ENCODE data around the gene ARID1A.

Gene ARID1A

GRCh38 chr1:26730695-26731094 is 34.9 kb downstream of the ARID1A start:
- no peaks in the 10 kb centered on the region for H3K27me3 ChIP-seq (ENCODE audit: insufficient read depth, low read length, poor library complexity)
- H3K27ac ChIP-seq (ENCODE audit: low read length), result no peak overlapping the region
- H3K9ac ChIP-seq (ENCODE audit: low read depth, low read length), result no peak overlapping the region
- H4K20me1 ChIP-seq (ENCODE audit: insufficient read depth, low read length), result peaks cover 81% of the 10 kb centered on the region
- DNase-seq (no peak), ATAC-seq (ENCODE audit: insufficient read depth, low read depth) (no peak)
- TF ChIP-seq CTCF (IDR thresholded peaks at IDR 0.05; ENCODE audit: borderline replicate concordance, extremely low read depth, low read length, poor library complexity, severe bottlenecking), result no peak
- TF ChIP-seq EZH2 (IDR thresholded peaks at IDR 0.05; ENCODE audit: borderline replicate concordance, low read depth, low read length, severe bottlenecking), result no peak
- no peaks in the 10 kb centered on the region for H3K9me3 ChIP-seq (ENCODE audit: insufficient read depth, low read length, severe bottlenecking)
- no peaks in the 10 kb centered on the region for H3K4me1 ChIP-seq (ENCODE audit: insufficient read depth, low read length)
- peaks cover 93% of the 10 kb centered on the region for H3K36me3 ChIP-seq (ENCODE audit: insufficient read depth, low read length)
- no peak overlapping the region for H2AFZ ChIP-seq (ENCODE audit: low read depth, low read length)
- H3K4me2 ChIP-seq (ENCODE audit: insufficient read depth, low read length), result no peak overlapping the region
- H3K4me3 ChIP-seq (ENCODE audit: low read depth in 1 of 2, low read length in 2 of 2), result no peak overlapping the region
- H3K79me2 ChIP-seq (ENCODE audit: insufficient read depth, low read length), result peaks cover 99% of the 10 kb centered on the region

- no peaks in the 10 kb centered on the region for H3K9me3 ChIP-seq (ENCODE audit: insufficient read depth, low read length, severe bottlenecking)
- no peak for TF ChIP-seq CTCF (IDR thresholded peaks at IDR 0.05; ENCODE audit: borderline replicate concordance, extremely low read depth, low read length, poor library complexity, severe bottlenecking)
- no peak for TF ChIP-seq EZH2 (IDR thresholded peaks at IDR 0.05; ENCODE audit: borderline replicate concordance, low read depth, low read length, severe bottlenecking)
- no peak overlapping the region for H2AFZ ChIP-seq (ENCODE audit: low read depth, low read length)
- H4K20me1 ChIP-seq (ENCODE audit: insufficient read depth, low read length), result peaks cover 75% of the 10 kb centered on the region
- H3K27me3 ChIP-seq (ENCODE audit: insufficient read depth, low read length, poor library complexity), result no peaks in the 10 kb centered on the region
- H3K36me3 ChIP-seq (ENCODE audit: insufficient read depth, low read length), result peaks cover 96% of the 10 kb centered on the region
- H3K4me1 ChIP-seq (ENCODE audit: insufficient read depth, low read length), result no peaks in the 10 kb centered on the region
- no peak overlapping the region for H3K4me2 ChIP-seq (ENCODE audit: insufficient read depth, low read length)
- no peak overlapping the region for H3K9ac ChIP-seq (ENCODE audit: low read depth, low read length)
- no peak overlapping the region for H3K4me3 ChIP-seq (ENCODE audit: low read depth in 1 of 2, low read length in 2 of 2)
- no peak overlapping the region for H3K27ac ChIP-seq (ENCODE audit: low read length)
- peaks cover 96% of the 10 kb centered on the region for H3K79me2 ChIP-seq (ENCODE audit: insufficient read depth, low read length)
- DNase-seq (no peak), ATAC-seq (ENCODE audit: insufficient read depth, low read depth) (no peak)
Measured at GRCh38 chr1:26731233-26731902, 35.6 kb downstream of the ARID1A start.

- no peak for ATAC-seq (ENCODE audit: insufficient read depth, low read depth)
- H4K20me1 ChIP-seq (ENCODE audit: insufficient read depth, low read length), result peaks cover 60% of the 10 kb centered on the region
- TF ChIP-seq EZH2 (IDR thresholded peaks at IDR 0.05; ENCODE audit: borderline replicate concordance, low read depth, low read length, severe bottlenecking) (no peak), CTCF (IDR thresholded peaks at IDR 0.05; ENCODE audit: borderline replicate concordance, extremely low read depth, low read length, poor library complexity, severe bottlenecking) (no peak)
- no peaks in the 10 kb centered on the region for H3K4me1 ChIP-seq (ENCODE audit: insufficient read depth, low read length)
- H3K9ac ChIP-seq (ENCODE audit: low read depth, low read length), result no peak overlapping the region
- DNase-seq, result no peak
- H3K9me3 ChIP-seq (ENCODE audit: insufficient read depth, low read length, severe bottlenecking), result no peaks in the 10 kb centered on the region
- no peak overlapping the region for H3K4me3 ChIP-seq (ENCODE audit: low read depth in 1 of 2, low read length in 2 of 2)
- H3K79me2 ChIP-seq (ENCODE audit: insufficient read depth, low read length), result peaks cover 89% of the 10 kb centered on the region
- H3K36me3 ChIP-seq (ENCODE audit: insufficient read depth, low read length), result peaks cover 94% of the 10 kb centered on the region
- no peak overlapping the region for H2AFZ ChIP-seq (ENCODE audit: low read depth, low read length)
- no peak overlapping the region for H3K27ac ChIP-seq (ENCODE audit: low read length)
- no peaks in the 10 kb centered on the region for H3K27me3 ChIP-seq (ENCODE audit: insufficient read depth, low read length, poor library complexity)
- H3K4me2 ChIP-seq (ENCODE audit: insufficient read depth, low read length), result no peak overlapping the region
Measured at GRCh38 chr1:26733392-26733791, 37.6 kb downstream of the ARID1A start.
